Astrocyte of the cerebellum (primary cell): Measurements from ENCODE around the gene CHST15.

Experiments used
- DNase-seq: peaks from one replicate; pipeline ENCODE4 v3.0.0-alpha.2; 2011; ENCODE audit warnings: low read depth
- H3K4me3 ChIP-seq: 2 replicates; pipeline ENCODE4 v1.5.1; 2011; ENCODE audit warnings: mild to moderate bottlenecking, low read depth, low read length, moderate library complexity
- CTCF ChIP-seq: IDR thresholded peaks from 2 replicates; pipeline ENCODE4 v1.5.1; 2012; ENCODE audit warnings: low read length, low read depth, moderate library complexity, mild to moderate bottlenecking; ENCODE audit errors: missing control alignments
- in situ Hi-C: cut with HindIII; loops from 2 replicates; pipeline ENCODE4 v1.10.0; 2017; ENCODE audit warnings: low sequenced_read_pairs

The CHST15 gene

GRCh38 chr10:124085680-124086079 lies 7.7 kb downstream of the CHST15 start:
- no peak overlapping the region for H3K4me3 ChIP-seq
- no peak for DNase-seq
- TF ChIP-seq CTCF: no peak
- in situ Hi-C loops: no loop called here

GRCh38 chr10:124084708-124085107 lies 8.7 kb downstream of the CHST15 start:
- TF ChIP-seq CTCF: no peak
- no peak overlapping the region for H3K4me3 ChIP-seq
- in situ Hi-C loops: no loop called here
- no peak for DNase-seq

GRCh38 chr10:124083740-124084397 lies 9.5 kb downstream of the CHST15 start:
- TF ChIP-seq CTCF: no peak
- in situ Hi-C loops: no loop called here
- H3K4me3 ChIP-seq: no peak overlapping the region
- DNase-seq: no peak

- no peak overlapping the region for H3K4me3 ChIP-seq
- no peak for DNase-seq
- in situ Hi-C loops: no loop called here
- TF ChIP-seq CTCF: no peak
Measured at GRCh38 chr10:124083047-124083739, 10.2 kb downstream of the CHST15 start.

- in situ Hi-C loops: no loop called here
- no peak for TF ChIP-seq CTCF
- DNase-seq: no peak
Measured at GRCh38 chr10:124082555-124082954, 10.8 kb downstream of the CHST15 start.

GRCh38 chr10:124081547-124082140 lies 11.8 kb downstream of the CHST15 start:
- no peak overlapping the region for H3K4me3 ChIP-seq
- DNase-seq: no peak
- in situ Hi-C loops: no loop called here
- TF ChIP-seq CTCF: no peak

More at GRCh38 chr10:124082555-124082954, 10.8 kb downstream of the CHST15 start:
- H3K4me3 ChIP-seq: no peak overlapping the region
